ENCODE results near the gene SBNO2. TPM values are rescaled to one million over a fixed set of nuclear protein-coding genes. Genes with fewer than 3 reads are reported as not detected.

The SBNO2 gene
- total and polyA plus RNA-seq, 2 donors (not counting 1 experiment from before 2014, with no cell fraction given): 42.8 to 83.3 TPM

GRCh38 chr19:1220477-1220930 is 46.4 kb upstream of the SBNO2 start:
- Histone ChIP-seq H3K79me2 (ENCODE audit: control insufficient read depth, insufficient read depth, low read length) (peaks cover 52% of the 10 kb centered on the region), H3K4me1 (ENCODE audit: control insufficient read depth in 2 of 2, insufficient read depth in 2 of 2, low read length in 2 of 2) (no peaks in the 10 kb centered on the region), H3K4me2 (replicated peaks; ENCODE audit: low read depth, low read length, poor library complexity, severe bottlenecking) (no peak overlapping the region), H3K9me3 (ENCODE audit: control extremely low read depth in 1 of 3, control insufficient read depth in 2 of 3, insufficient read depth in 1 of 3, low read length in 2 of 3) (no peaks in the 10 kb centered on the region), H3K27ac (ENCODE audit: low read length in 2 of 2) (no peak overlapping the region), H3K36me3 (replicated peaks in 1 of 2; ENCODE audit: control extremely low read depth in 1 of 2, control insufficient read depth in 1 of 2, extremely low read depth in 1 of 2, insufficient read depth in 2 of 2, low read length in 1 of 2) (peaks cover 0 to 36% of the 10 kb centered on the region in 2 experiments), H3K9ac (ENCODE audit: low read length) (no peak overlapping the region), H2AFZ (ENCODE audit: insufficient read depth, low read depth, low read length, poor library complexity, severe bottlenecking) (no peak overlapping the region), H3K4me3 (ENCODE audit: control extremely low read depth in 1 of 5, extremely low read depth in 1 of 5, insufficient read depth in 1 of 5, low read depth in 2 of 5, low read length in 4 of 5) (no peak overlapping the region), H3K27me3 (replicated peaks in 1 of 4; ENCODE audit: control extremely low read depth in 1 of 4, control insufficient read depth in 3 of 4, insufficient read depth in 4 of 4, low read length in 3 of 4) (no peaks in the 10 kb centered on the region), H4K20me1 (ENCODE audit: control insufficient read depth, insufficient read depth, low read length, poor library complexity, severe bottlenecking) (peaks cover 65% of the 10 kb centered on the region)
- H3K4me1 Mint-ChIP-seq: peaks cover 4% of the 10 kb centered on the region
- intact Hi-C loops (cut with micrococcal nuclease): no loop called here
- ATAC-seq (ENCODE audit: low read depth) (no peak), DNase-seq (no peak)
- no peaks in the 10 kb centered on the region for H3K27me3 Mint-ChIP-seq
- WGBS (ENCODE audit: insufficient coverage): 94% methylated on average over 32 of the region's 33 CpGs
- ChIA-PET CTCF (interaction anchor here (0.9 kb wide), 1 partner anchor 18 kb away, joined by 4 read pairs; no protein-coding TSS in a partner anchor), POLR2A (interaction anchor here (0.6 kb wide), 1 partner anchor 1756 kb away, joined by 3 read pairs; no protein-coding TSS in a partner anchor)
- H3K27ac Mint-ChIP-seq: no peak overlapping the region
- no peaks in the 10 kb centered on the region for H3K9me3 Mint-ChIP-seq (ENCODE audit: insufficient read depth)
- no peak overlapping the region for H3K4me3 Mint-ChIP-seq
- TF ChIP-seq CTCF (IDR thresholded peaks at IDR 0.05) (no peak), EZH2 (IDR thresholded peaks at IDR 0.05; ENCODE audit: borderline replicate concordance, insufficient read depth, low read depth, low read length, poor library complexity, severe bottlenecking) (no peak)

- ChIA-PET POLR2A (no interaction called here), CTCF (no interaction called here)
- Mint-ChIP-seq H3K27me3 (no peaks in the 10 kb centered on the region), H3K9me3 (ENCODE audit: insufficient read depth) (no peaks in the 10 kb centered on the region), H3K4me1 (peaks cover 4% of the 10 kb centered on the region), H3K27ac (no peak overlapping the region), H3K4me3 (no peak overlapping the region)
- WGBS (ENCODE audit: insufficient coverage): 97% methylated on average over 19 of the region's 19 CpGs
- ATAC-seq (ENCODE audit: low read depth) (no peak), DNase-seq (no peak)
- H3K9me3 ChIP-seq (ENCODE audit: control extremely low read depth in 1 of 3, control insufficient read depth in 2 of 3, insufficient read depth in 1 of 3, low read length in 2 of 3): no peaks in the 10 kb centered on the region
- H3K27me3 ChIP-seq (replicated peaks in 1 of 4; ENCODE audit: control extremely low read depth in 1 of 4, control insufficient read depth in 3 of 4, insufficient read depth in 4 of 4, low read length in 3 of 4): no peaks in the 10 kb centered on the region
- H4K20me1 ChIP-seq (ENCODE audit: control insufficient read depth, insufficient read depth, low read length, poor library complexity, severe bottlenecking): peaks cover 71% of the 10 kb centered on the region
- peaks cover 58% of the 10 kb centered on the region for H3K79me2 ChIP-seq (ENCODE audit: control insufficient read depth, insufficient read depth, low read length)
- TF ChIP-seq CTCF (IDR thresholded peaks at IDR 0.05) (no peak), EZH2 (IDR thresholded peaks at IDR 0.05; ENCODE audit: borderline replicate concordance, insufficient read depth, low read depth, low read length, poor library complexity, severe bottlenecking) (no peak)
- H3K4me1 ChIP-seq (ENCODE audit: control insufficient read depth in 2 of 2, insufficient read depth in 2 of 2, low read length in 2 of 2): no peaks in the 10 kb centered on the region
- no peak overlapping the region for H3K4me2 ChIP-seq (replicated peaks; ENCODE audit: low read depth, low read length, poor library complexity, severe bottlenecking)
- H3K36me3 ChIP-seq (replicated peaks in 1 of 2; ENCODE audit: control extremely low read depth in 1 of 2, control insufficient read depth in 1 of 2, extremely low read depth in 1 of 2, insufficient read depth in 2 of 2, low read length in 1 of 2): peaks cover 0 to 36% of the 10 kb centered on the region in 2 experiments
- H3K9ac ChIP-seq (ENCODE audit: low read length): no peak overlapping the region
- intact Hi-C loops (cut with micrococcal nuclease): no loop called here
- H3K4me3 ChIP-seq (ENCODE audit: control extremely low read depth in 1 of 5, extremely low read depth in 1 of 5, insufficient read depth in 1 of 5, low read depth in 2 of 5, low read length in 4 of 5): no peak overlapping the region
- H3K27ac ChIP-seq (ENCODE audit: low read length in 2 of 2): no peak overlapping the region
- no peak overlapping the region for H2AFZ ChIP-seq (ENCODE audit: insufficient read depth, low read depth, low read length, poor library complexity, severe bottlenecking)
Observed at GRCh38 chr19:1219786-1220476, 45.9 kb upstream of the SBNO2 start.
